GM12891 (cell line): ENCODE results near the gene RNU6-1.

Source experiments
- POLR2A ChIP-seq: IDR thresholded peaks from 2 replicates; pipeline ENCODE4 v1.6.1; 2011; ENCODE audit warnings: low read depth, low read length, control low read depth
- POLR2AphosphoS5 ChIP-seq: IDR thresholded peaks from 2 replicates; pipeline ENCODE4 v1.6.1; 2011; ENCODE audit warnings: low read depth, low read length, control low read depth

GRCh38 chr15:67887776-67888175 is 47.9 kb upstream of the RNU6-1 start:
- no peak for TF ChIP-seq POLR2AphosphoS5
- TF ChIP-seq POLR2A, result no peak
